Activated CD4-positive, alpha-beta T cell treated with anti-CD3 and anti-CD28 coated beads, Interleukin-2, amount 10 ng/mL, durations not matched to agents 7 days and 5 days (primary cell): ENCODE measurements around the gene CCHCR1. TPM values are rescaled to one million over a fixed set of nuclear protein-coding genes. Genes with fewer than 3 reads are reported as not detected.

ENCODE experiments used
- CTCF ChIA-PET: fragments of 350-600 bp; sonication (Branson Sonifier 250); formaldehyde crosslinking; loops from one replicate; lab custom pipeline; 2021; ENCODE audit warnings: antibody characterized with exemption; lab: Charles Lee
- POLR2A ChIA-PET: fragments of 350-600 bp; sonication (Branson Sonifier 250); formaldehyde crosslinking; loops from one replicate; lab custom pipeline; 2021; ENCODE audit warnings: antibody characterized with exemption; lab: Charles Lee
- DNase-seq: peaks from one replicate; pipeline ENCODE4 v3.0.0-alpha.2; 2020
- H3K27ac Mint-ChIP-seq: one replicate; pipeline ENCODE4 v1.8.0; 2021; ENCODE audit warnings: mild to moderate bottlenecking, moderate library complexity, mixed read lengths
- H3K27me3 Mint-ChIP-seq: one replicate; pipeline ENCODE4 v1.8.0; 2021; ENCODE audit warnings: mixed read lengths
- H3K36me3 Mint-ChIP-seq: one replicate; pipeline ENCODE4 v1.8.0; 2021; ENCODE audit warnings: low read depth, mixed read lengths
- H3K4me1 Mint-ChIP-seq: one replicate; pipeline ENCODE4 v1.8.0; 2021; ENCODE audit warnings: mixed read lengths
- H3K4me3 Mint-ChIP-seq: one replicate; pipeline ENCODE4 v1.8.0; 2021; ENCODE audit warnings: mild to moderate bottlenecking, moderate library complexity, mixed read lengths
- H3K9me3 Mint-ChIP-seq: one replicate; pipeline ENCODE4 v1.8.0; 2021; ENCODE audit warnings: mixed read lengths
- total RNA-seq, 2 experiments: library from RNA; stranded (reverse); gene quantifications; one replicate each; pipeline ENCODE4 v1.2.3, GENCODE V29; 2021

Gene CCHCR1
- total RNA-seq, 2 experiments from 2014 or later: 43.4 to 44.7 TPM

DNA sequence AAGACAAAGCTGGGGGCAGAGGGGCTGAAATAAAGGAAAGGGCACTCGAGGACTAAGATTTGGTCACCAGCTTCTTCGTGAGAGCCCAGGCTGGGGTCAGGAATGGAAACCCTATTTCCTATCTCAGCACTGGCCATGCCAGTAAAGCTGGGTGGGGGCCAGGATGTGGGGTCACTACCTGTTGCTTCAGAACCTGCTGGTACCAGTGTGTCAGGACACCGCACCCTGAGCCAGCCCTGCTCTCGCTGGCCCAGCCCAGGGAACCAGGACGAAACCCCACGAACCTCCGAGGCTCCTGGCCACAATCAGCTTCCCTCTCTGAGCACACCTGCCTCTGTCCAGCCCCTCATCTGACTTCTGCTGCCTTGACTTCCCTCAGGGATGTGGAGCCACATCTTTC lies 39.4 kb downstream of the CCHCR1 start:
- Mint-ChIP-seq H3K4me3 (no peak overlapping the region), H3K36me3 (no peaks in the 10 kb centered on the region), H3K9me3 (no peaks in the 10 kb centered on the region), H3K4me1 (no peaks in the 10 kb centered on the region), H3K27ac (no peak overlapping the region), H3K27me3 (peaks cover 7% of the 10 kb centered on the region)
- POLR2A ChIA-PET: no interaction called here
- DNase-seq: no peak
- CTCF ChIA-PET: interaction anchor here (1.4 kb wide), 1 partner anchor 31 kb away, joined by 4 read pairs; no protein-coding TSS in a partner anchor

DNA sequence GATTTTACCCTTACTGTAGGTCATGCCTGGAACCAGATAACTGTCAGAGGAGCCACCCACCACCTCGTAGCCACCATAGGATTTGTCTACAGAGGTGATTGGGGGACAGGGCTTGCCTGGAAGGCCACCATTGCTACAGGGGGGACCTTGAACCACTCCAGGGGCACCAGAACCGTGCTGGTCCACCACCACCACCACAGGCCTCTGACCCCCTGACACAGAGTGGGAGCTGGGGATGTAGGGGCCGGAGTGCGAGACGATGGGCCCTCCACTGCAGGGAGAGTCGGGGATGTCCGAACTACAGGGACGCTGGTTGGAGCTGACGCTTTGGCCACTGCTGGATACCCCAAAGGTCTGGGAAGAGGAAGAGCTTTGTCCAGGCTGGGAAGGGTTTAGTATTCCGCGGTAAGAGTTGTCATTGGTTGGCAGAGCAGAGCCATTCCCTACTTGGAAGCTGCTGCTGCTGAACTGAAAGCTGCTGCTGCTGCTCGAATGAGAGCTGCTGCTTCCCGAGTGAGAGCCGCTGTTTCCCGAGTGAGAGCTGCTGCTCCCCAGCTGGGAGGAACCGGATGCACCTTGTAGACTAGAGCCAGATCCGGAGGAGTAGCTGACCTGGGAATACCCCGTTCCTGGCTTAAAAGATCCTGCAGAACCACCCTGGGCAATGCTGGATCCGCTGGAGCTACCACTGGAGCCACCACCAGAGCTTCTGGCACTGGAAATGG lies 40.8 kb downstream of the CCHCR1 start:
- POLR2A ChIA-PET: no interaction called here
- Mint-ChIP-seq H3K27me3 (peaks cover 7% of the 10 kb centered on the region), H3K27ac (no peak overlapping the region), H3K36me3 (no peaks in the 10 kb centered on the region), H3K9me3 (no peaks in the 10 kb centered on the region), H3K4me3 (no peak overlapping the region), H3K4me1 (no peaks in the 10 kb centered on the region)
- no peak for DNase-seq
- CTCF ChIA-PET: interaction anchor here (0.9 to 1.6 kb wide), 4 partner anchors 10 to 30 kb away, joined by 3 to 5 read pairs (median 4); no protein-coding TSS in a partner anchor

DNA sequence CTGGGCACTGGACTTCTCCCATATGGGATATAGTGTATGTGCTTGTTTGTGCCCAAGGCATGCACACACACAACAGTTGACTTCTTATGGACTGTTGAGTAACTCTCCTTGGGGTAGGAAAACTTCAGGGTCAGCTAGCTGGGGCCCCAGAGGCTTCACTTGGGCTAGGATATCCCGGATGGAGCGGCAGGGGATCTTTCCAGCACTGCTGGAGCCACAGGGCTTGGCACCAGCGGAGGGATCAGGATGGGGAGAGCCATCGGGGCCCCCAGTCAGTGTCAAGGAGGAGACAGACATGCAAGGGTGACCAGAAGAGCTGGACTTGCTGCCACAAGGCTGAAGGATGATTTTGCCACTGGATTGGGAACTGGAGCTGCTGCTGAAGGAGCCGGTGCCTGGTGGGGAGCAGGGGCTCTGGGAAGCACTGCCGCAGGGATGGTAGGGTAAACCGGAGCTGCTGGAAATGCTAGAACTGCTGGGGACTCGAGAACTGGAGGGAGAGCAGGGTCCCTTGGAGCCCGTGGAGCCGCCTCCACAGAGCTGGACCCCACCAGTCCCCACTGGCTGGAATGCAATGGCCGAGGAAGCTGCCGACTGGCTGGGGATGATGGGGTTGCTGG lies 41.6 kb downstream of the CCHCR1 start:
- Mint-ChIP-seq H3K4me1 (no peaks in the 10 kb centered on the region), H3K36me3 (no peaks in the 10 kb centered on the region), H3K4me3 (no peak overlapping the region), H3K9me3 (no peaks in the 10 kb centered on the region), H3K27me3 (peaks cover 7% of the 10 kb centered on the region), H3K27ac (no peak overlapping the region)
- CTCF ChIA-PET: interaction anchor here (0.9 to 1.6 kb wide), 4 partner anchors 11 to 30 kb away, joined by 3 to 5 read pairs (median 4); no protein-coding TSS in a partner anchor
- no peak for DNase-seq
- POLR2A ChIA-PET: no interaction called here

DNA sequence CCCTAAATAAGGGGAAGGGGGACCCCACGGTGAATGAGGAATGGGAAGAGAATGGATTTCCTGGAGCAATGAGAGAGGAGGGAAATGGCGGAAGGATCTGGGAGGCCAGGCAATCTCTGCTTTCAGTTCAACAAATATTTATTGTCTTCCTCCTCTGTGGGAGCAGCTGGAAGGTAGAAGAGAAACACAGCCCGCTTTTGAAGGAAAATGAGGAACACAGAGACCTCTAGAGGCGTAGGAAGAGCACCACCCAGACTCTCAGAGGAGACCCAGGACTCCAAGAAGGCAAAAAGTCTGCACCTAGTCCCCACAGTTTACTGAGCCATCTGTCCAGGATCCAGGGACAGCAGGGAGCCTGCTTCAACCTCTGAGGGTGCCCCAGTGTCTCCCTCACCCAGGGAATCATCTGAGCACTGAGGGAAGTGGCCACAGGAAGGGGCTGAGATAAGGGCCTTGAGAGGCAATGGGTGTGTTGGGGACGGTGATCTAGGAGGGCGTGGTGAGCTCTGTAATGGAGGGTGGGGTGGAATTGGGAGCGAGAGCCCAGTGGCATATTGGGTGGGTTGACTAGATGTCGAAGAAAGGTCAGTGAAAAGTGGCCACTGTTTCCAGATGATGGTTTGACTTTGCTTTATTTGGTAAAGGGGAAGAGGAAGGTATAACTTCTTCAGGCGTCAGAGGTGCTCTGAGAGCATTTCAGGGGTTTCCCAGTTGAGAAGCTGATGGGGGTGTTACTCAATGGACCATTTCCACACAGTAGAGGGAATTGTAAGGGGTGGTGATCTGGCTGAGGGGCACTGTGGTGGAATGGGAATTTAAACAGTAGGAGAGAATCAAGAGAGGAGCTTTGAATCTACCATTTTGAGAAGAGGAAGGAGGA lies 42.4 kb downstream of the CCHCR1 start:
- ChIA-PET POLR2A (no interaction called here), CTCF (interaction anchor here (1.5 kb wide), 1 partner anchor 26 kb away, joined by 5 read pairs; no protein-coding TSS in a partner anchor)
- Mint-ChIP-seq H3K9me3 (no peaks in the 10 kb centered on the region), H3K4me1 (no peaks in the 10 kb centered on the region), H3K36me3 (no peaks in the 10 kb centered on the region), H3K27ac (no peak overlapping the region), H3K27me3 (peaks cover 11% of the 10 kb centered on the region), H3K4me3 (no peak overlapping the region)
- no peak for DNase-seq

DNA sequence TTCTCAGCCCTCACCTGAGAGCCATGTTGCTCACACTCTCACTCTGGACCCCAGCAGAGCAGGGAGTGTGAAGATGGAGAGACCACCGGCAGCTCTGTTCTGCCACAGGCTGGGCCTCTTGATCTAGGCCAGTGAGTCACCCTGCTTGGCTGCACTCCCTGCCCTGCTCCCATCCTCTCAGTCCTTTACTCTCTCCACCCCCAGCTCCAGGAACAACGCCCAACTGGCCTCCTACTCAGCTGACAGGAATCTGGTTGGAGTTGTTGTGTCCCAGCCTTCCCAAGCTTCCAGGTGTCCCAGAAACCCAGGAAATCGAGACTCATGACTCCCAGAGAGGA lies 43.1 kb downstream of the CCHCR1 start, which contains the start of gene PSORS1C1:
Gene PSORS1C1 (plus strand): TSS at position 260 of the 338 bp plus-strand sequence. CDS start 14,833 bp downstream, outside the sequence.
- POLR2A ChIA-PET: no interaction called here
- H3K4me1 Mint-ChIP-seq: no peaks in the 10 kb centered on the region

DNA sequence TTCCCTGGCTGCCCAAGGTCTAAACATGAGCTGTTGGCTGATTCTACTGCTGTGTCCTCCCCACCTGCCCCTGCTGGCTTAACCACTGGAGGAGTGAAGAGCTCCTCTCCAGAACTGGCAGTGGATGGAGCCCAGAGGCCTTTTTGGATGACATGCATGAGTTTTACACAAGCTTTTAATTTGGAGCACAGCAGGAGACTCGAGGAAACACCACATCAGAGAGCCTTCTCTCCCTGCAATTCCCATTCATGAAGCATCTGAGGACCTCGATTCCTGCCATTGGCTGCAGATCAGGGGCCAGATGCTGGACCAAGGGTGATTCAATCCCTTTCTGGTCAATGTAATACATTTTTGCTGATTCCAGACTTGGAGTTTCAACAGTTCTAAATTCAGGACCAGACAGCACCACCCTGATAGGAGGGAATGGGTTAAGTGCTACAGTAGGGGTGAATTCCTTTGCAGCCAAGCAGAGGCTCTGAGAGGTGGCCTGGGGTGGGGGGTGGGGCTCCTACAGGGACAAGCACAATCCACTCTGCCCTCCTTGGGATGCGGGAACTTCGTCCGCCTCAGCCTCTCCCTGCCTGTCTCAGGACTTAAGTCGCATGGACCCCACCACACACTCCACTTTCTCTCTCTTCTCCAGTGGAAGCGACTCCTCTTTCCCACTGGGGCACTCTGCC lies 43.6 kb downstream of the CCHCR1 start:
- Mint-ChIP-seq H3K27me3 (peaks cover 17% of the 10 kb centered on the region), H3K27ac (no peak overlapping the region), H3K36me3 (no peaks in the 10 kb centered on the region), H3K4me3 (no peak overlapping the region), H3K9me3 (no peaks in the 10 kb centered on the region), H3K4me1 (no peaks in the 10 kb centered on the region)
- no peak for DNase-seq
- ChIA-PET CTCF (interaction anchor here (1.5 kb wide), 1 partner anchor 27 kb away, joined by 5 read pairs; no protein-coding TSS in a partner anchor), POLR2A (interaction anchor here (0.6 kb wide), 1 partner anchor 33 kb away, joined by 3 read pairs; no protein-coding TSS in a partner anchor)

More for the DNA sequence above, 43.1 kb downstream of the CCHCR1 start, which contains the start of gene PSORS1C1:
- H3K4me3 Mint-ChIP-seq: no peak within 1 kb of the TSS
- DNase-seq: no peak
- H3K9me3 Mint-ChIP-seq: no peaks in the 10 kb centered on the region
- H3K27me3 Mint-ChIP-seq: peaks cover 16% of the 10 kb centered on the region
- H3K27ac Mint-ChIP-seq: no peak within 1 kb of the TSS
- CTCF ChIA-PET: interaction anchor here (1.5 kb wide), 1 partner anchor 26 kb away, joined by 5 read pairs; no protein-coding TSS in a partner anchor
- no peaks in the 10 kb centered on the region for H3K36me3 Mint-ChIP-seq

DNA sequence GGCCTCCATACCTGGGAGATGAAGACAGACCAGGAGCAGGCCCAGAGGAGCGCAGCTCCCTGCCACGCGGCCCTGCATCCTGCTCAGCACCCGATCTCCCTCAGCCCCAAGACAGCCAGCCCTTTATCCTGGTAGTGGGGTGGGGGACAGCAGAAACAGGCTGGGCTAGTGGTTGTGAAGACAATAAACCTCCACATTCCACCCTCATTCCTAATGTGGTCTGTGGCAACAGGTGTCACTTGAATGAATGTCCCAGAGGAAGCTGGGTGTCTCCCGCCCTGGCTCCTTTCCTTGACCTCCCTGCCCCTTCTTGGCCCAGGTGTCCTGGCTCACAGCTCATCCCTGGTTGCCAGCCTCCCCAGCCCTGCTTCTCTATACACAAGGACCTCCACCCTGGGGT lies 45.1 kb downstream of the CCHCR1 start, which contains the start of gene C6orf15:
Gene C6orf15 (minus strand): TSS at position 98 of the 400 bp plus-strand sequence. CDS start 20 bp downstream, at position 78.
- CTCF ChIA-PET: interaction anchor here (0.7 to 1.9 kb wide), 3 partner anchors 10 to 198 kb away, joined by 3 to 4 read pairs (median 4); no protein-coding TSS in a partner anchor
- Mint-ChIP-seq H3K4me1 (no peaks in the 10 kb centered on the region), H3K4me3 (no peak within 1 kb of the TSS), H3K27ac (no peak within 1 kb of the TSS), H3K27me3 (peaks cover 15% of the 10 kb centered on the region), H3K9me3 (no peaks in the 10 kb centered on the region), H3K36me3 (no peaks in the 10 kb centered on the region)
- POLR2A ChIA-PET: no interaction called here
- DNase-seq: no peak

DNA sequence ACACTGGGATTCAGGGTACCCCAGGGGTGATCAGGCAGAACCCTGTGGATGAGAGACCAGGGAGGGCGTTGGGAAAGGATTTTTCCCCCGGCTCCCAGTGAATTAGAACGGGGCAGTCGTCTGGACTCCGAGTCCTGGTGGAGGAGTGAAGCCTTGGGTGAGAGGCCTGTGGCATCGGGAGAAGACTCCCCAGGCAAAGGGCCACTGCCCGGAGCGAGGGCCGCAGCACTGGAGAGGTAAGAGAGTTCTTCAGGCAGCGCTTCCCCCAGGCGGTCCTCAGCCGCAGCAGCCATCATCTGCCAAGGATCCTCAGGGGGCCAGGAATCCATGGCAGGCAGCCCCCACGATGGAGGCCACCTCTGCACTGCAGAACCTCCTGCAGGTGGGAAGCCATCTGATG lies 45.9 kb downstream of the CCHCR1 start:
- no peaks in the 10 kb centered on the region for H3K4me1 Mint-ChIP-seq
- peaks cover 15% of the 10 kb centered on the region for H3K27me3 Mint-ChIP-seq
- no peaks in the 10 kb centered on the region for H3K36me3 Mint-ChIP-seq
- ChIA-PET POLR2A (no interaction called here), CTCF (interaction anchor here (1.3 to 1.9 kb wide), 2 partner anchors 9 to 20 kb away, joined by 4 read pairs; no protein-coding TSS in a partner anchor)
- H3K9me3 Mint-ChIP-seq: no peaks in the 10 kb centered on the region
- H3K27ac Mint-ChIP-seq: no peak overlapping the region
- H3K4me3 Mint-ChIP-seq: no peak overlapping the region
- DNase-seq: no peak

DNA sequence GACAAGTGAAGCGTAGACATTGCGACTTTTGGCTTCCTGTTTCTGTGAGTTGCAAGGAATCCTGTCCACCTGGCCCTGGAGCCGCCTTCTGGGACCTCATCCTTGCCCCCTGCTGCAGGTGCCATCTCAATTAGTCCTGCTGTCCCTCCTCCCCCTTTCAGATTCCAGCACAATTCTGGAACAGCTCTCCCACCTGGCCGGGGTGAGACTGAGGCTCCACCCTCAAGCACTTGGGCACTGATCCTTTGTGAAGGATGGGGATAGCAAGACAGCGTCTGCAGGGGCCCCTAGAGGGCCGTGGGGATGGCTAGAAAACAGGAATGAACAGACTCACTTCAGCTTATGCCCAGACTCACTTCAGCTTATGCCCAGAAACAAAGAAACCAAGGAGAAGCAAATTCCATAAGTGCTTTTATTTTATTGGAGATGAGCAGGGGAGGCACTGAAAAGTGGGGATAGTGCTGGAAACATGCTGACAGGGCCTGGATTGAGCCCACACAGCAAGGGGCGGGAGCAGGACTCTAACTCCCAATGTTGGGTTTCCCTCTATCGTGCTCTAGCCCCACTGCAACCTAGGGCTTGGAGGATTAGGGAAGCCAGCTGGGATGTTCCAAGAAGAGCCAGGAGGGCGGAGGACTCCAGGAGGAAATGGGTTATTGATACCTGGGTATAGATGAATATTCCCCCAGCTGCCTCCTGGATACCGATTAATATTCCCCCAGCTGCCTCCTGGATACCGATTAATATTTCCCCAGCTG lies 46.6 kb downstream of the CCHCR1 start:
- H3K27ac Mint-ChIP-seq: no peak overlapping the region
- POLR2A ChIA-PET: no interaction called here
- CTCF ChIA-PET: no interaction called here

DNA sequence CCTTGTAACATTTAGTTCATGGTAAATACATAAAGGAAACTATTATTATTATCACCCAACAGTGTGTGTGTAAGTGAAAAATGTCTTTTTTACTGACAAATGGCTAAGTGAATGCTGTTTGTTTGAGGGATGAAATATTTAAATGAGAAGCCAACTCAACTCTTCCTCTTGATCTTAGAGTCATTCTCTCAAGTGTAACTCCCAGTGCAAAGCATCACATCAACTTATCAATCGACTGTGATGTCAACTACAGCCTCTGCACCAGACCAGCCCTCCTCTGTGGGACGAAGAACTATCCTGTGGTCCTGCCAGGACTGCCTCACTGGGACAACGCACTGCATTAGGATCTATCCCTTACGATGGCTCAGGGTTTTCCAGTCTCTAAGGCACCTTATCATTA lies 50.5 kb downstream of the CCHCR1 start:
- CTCF ChIA-PET: no interaction called here
- Mint-ChIP-seq H3K4me3 (no peak overlapping the region), H3K27me3 (peaks cover 10% of the 10 kb centered on the region)

More for the DNA sequence above, 46.6 kb downstream of the CCHCR1 start:
- Mint-ChIP-seq H3K4me3 (no peak overlapping the region), H3K27me3 (peaks cover 15% of the 10 kb centered on the region), H3K36me3 (no peaks in the 10 kb centered on the region), H3K9me3 (no peaks in the 10 kb centered on the region), H3K4me1 (no peaks in the 10 kb centered on the region)
- no peak for DNase-seq

DNA sequence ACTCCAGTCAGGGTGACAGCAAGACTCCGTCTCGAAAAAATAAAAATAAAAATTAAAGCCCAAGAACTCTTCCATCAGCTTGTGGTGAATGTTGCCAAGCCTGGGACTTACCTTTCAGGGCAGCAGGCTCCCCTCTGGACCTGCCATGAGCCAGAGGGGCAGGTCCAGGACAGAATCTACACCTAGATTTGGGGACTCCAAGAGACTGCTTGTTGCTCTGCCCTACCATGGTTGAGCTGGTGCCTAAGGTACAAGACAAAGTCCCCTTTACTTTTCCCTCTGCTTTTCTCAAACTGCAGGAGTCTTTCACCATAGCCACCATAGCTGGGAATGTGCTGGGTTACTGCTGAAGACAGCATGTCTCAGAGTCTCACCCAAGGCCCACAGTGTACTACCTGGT lies 54.5 kb downstream of the CCHCR1 start:
- Mint-ChIP-seq H3K36me3 (no peaks in the 10 kb centered on the region), H3K9me3 (no peaks in the 10 kb centered on the region), H3K4me3 (no peak overlapping the region), H3K27me3 (peaks cover 10% of the 10 kb centered on the region), H3K27ac (no peak overlapping the region), H3K4me1 (peaks cover 3% of the 10 kb centered on the region)
- DNase-seq: no peak
- POLR2A ChIA-PET: no interaction called here
- CTCF ChIA-PET: interaction anchor here (0.6 to 1.1 kb wide), 5 partner anchors 9 to 261 kb away, joined by 3 to 4 read pairs (median 3); partner anchors contain the start of genes C6orf15 and PSORS1C2

More for the DNA sequence above, 50.5 kb downstream of the CCHCR1 start:
- POLR2A ChIA-PET: no interaction called here
- H3K9me3 Mint-ChIP-seq: no peaks in the 10 kb centered on the region
- peaks cover 3% of the 10 kb centered on the region for H3K4me1 Mint-ChIP-seq
- H3K36me3 Mint-ChIP-seq: no peaks in the 10 kb centered on the region
- no peak for DNase-seq
- no peak overlapping the region for H3K27ac Mint-ChIP-seq
